H1 (cell line): ENCODE measurements around the gene KRT13. TPM values are rescaled to one million over a fixed set of nuclear protein-coding genes. Genes with fewer than 3 reads are reported as not detected.

Source experiments
- CHD2 ChIP-seq: IDR thresholded peaks from 2 replicates; pipeline ENCODE4 v1.6.1; 2012; ENCODE audit warnings: low read length, improper control_type of control experiment
- JUN ChIP-seq: IDR thresholded peaks from 2 replicates; pipeline ENCODE4 v1.6.1; 2011; ENCODE audit warnings: low read depth, mild to moderate bottlenecking, improper control_type of control experiment, low read length
- JUND ChIP-seq: IDR thresholded peaks from 2 replicates; pipeline ENCODE4 v1.6.1; 2011; ENCODE audit warnings: mild to moderate bottlenecking, improper control_type of control experiment, low read length
- SAP30 ChIP-seq: fragments of 300-600 bp; sonication (generic); IDR thresholded peaks from 2 replicates; pipeline ENCODE4 v1.7.1; 2012; ENCODE audit warnings: low read length, moderate library complexity, mild to moderate bottlenecking, inconsistent platforms; ENCODE audit not compliant: insufficient read depth, insufficient replicate concordance
- SIN3A ChIP-seq, 2 experiments: IDR thresholded peaks in 1 of 2; conservative IDR thresholded peaks in 1 of 2; 2 replicates each; pipeline ENCODE4 v1.6.1; 2011 to 2012; ENCODE audit warnings: low read length in 2 of 2, improper control_type of control experiment in 1 of 2, low read depth in 1 of 2, mild to moderate bottlenecking in 1 of 2
- TAF1 ChIP-seq: IDR thresholded peaks from 2 replicates; pipeline ENCODE4 v1.6.1; 2011; ENCODE audit warnings: mild to moderate bottlenecking, low read depth, low read length
- YY1 ChIP-seq: IDR thresholded peaks from 2 replicates; pipeline ENCODE4 v1.6.1; 2011; ENCODE audit warnings: low read depth, mild to moderate bottlenecking, low read length
- polyA plus RNA-seq, 7 experiments: library from polyadenylated mRNA; depleted of rRNA in 3 of 7; stranded (reverse) in 5 of 7; unstranded in 2 of 7; fragments of >200 nt in 5 of 7; fragments of 200-250 nt in 2 of 7; gene quantifications; 1 replicate in 5 of 7; 2 replicates in 1 of 7; 4 replicates in 1 of 7; pipeline versions ENCODE4 v1.2.1 to v1.2.3, GENCODE V29; 2011 to 2013; ENCODE audit warnings: missing spikeins in 2 of 7, mixed read lengths in 2 of 7
- total RNA-seq: library from RNA; stranded (reverse); fragmentation: NEBNext Ultra II Directional; extraction: Animal tissue kit (Norgen Biotek cat#: 25700); gene quantifications from 2 replicates; pipeline ENCODE4 v1.2.1, GENCODE V29; 2021

KRT13 gene
- total and polyA plus RNA-seq, 2 of the 8 experiments (the other 6 are each of a cell fraction or from before 2014, with no cell fraction given): 0.09 TPM; not detected in 1

DNA sequence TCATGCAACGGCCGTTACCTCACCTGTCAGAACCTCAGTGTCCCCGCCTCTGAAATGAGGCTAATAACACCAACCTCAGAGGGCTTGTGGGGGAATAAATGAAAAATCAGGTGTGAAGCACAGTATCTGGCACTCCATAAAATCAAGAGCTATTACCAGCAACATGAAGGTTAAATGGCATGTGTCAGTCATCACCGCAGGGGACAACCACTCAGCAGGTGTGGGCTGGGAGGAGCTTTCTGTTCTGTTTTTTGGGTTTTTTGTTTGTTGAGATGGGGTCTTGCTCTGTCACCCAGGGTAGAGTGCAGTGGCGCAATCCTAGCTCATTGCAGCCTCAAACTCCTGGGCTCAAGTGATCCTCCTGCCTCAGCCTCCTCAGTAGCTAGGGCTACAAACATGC is 39.5 kb upstream of the KRT13 start (continued):
- no peak for TF ChIP-seq SIN3A (conservative IDR thresholded peaks at IDR 0.05 in 1 of 2, IDR thresholded peaks at IDR 0.05 in 1 of 2; ENCODE audit: low read depth in 1 of 2, low read length in 2 of 2)
- TF ChIP-seq TAF1: no peak
- TF ChIP-seq YY1: no peak
- no peak for TF ChIP-seq JUND
- TF ChIP-seq JUN: no peak
- TF ChIP-seq SAP30: no peak
- TF ChIP-seq CHD2: no peak
